Measurements from ENCODE around the gene NMS. TPM values are rescaled to one million over a fixed set of nuclear protein-coding genes. Genes with fewer than 3 reads are reported as not detected.

NMS gene
- total and polyA plus RNA-seq, 2 of the 13 experiments (the other 11 are each of a cell fraction or from before 2014, with no cell fraction given), result not detected

- FAIRE-seq (no peak), ATAC-seq (no peak), DNase-seq (ENCODE audit: low spot score) (no peak)
- Histone ChIP-seq H3K9ac (ENCODE audit: insufficient read depth, low read depth, low read length) (no peak overlapping the region), H3K4me1 (ENCODE audit: insufficient read depth, low read length) (no peaks in the 10 kb centered on the region), H3K79me2 (ENCODE audit: insufficient read depth, low read length) (no peaks in the 10 kb centered on the region), H3K36me3 (replicated peaks in 1 of 2; ENCODE audit: control insufficient read depth in 1 of 2, insufficient read depth in 2 of 2, low read length in 2 of 2) (no peaks in the 10 kb centered on the region), H3K4me3 (replicated peaks in 1 of 3; ENCODE audit: insufficient read depth in 1 of 3, low read depth in 2 of 3, low read length in 3 of 3) (no peak overlapping the region), H3K4me2 (ENCODE audit: low read depth, low read length) (no peak overlapping the region), H3K9me3 (ENCODE audit: low read length) (no peaks in the 10 kb centered on the region), H2AFZ (ENCODE audit: low read length) (no peak overlapping the region), H3K27ac (ENCODE audit: extremely low read length, insufficient read depth, low read length) (no peak overlapping the region), H4K20me1 (ENCODE audit: insufficient read depth, low read length) (no peaks in the 10 kb centered on the region), H3K27me3 (ENCODE audit: control insufficient read depth in 1 of 2, insufficient read depth in 2 of 2, low read length in 2 of 2) (peaks cover 2 to 30% of the 10 kb centered on the region in 2 experiments)
- intact Hi-C loops (cut with micrococcal nuclease; ENCODE audit: unreplicated experiment) (no loop called here), in situ Hi-C loops (cut with HindIII; ENCODE audit: extremely low pct_ligation_motif_present, low pct_unique_long_range_greater_than_20kb) (no loop called here)
- no TSS peak for BruUV-seq (replicated peaks)
- TF ChIP-seq MLX (CRISPR knock-in tag; IDR thresholded peaks at IDR 0.05), result no peak
- no peak for TF ChIP-seq ZNF501 (CRISPR knock-in tag; IDR thresholded peaks at IDR 0.05)
- TF ChIP-seq KLF12 (CRISPR knock-in tag; IDR thresholded peaks at IDR 0.05; ENCODE audit: borderline replicate concordance), result no peak
- no peak for TF ChIP-seq POGZ (CRISPR knock-in tag; IDR thresholded peaks at IDR 0.05)
- TF ChIP-seq KLF9 (CRISPR knock-in tag; IDR thresholded peaks at IDR 0.05; ENCODE audit: low read depth), result no peak
- TF ChIP-seq ZNF362 (CRISPR knock-in tag; IDR thresholded peaks at IDR 0.05; ENCODE audit: borderline replicate concordance), result no peak
- no peak for TF ChIP-seq EEA1 (CRISPR knock-in tag; IDR thresholded peaks at IDR 0.05; ENCODE audit: borderline replicate concordance)
- no peak for TF ChIP-seq ZNF644 (CRISPR knock-in tag; IDR thresholded peaks at IDR 0.05; ENCODE audit: low read depth)
- no peak for TF ChIP-seq ZNF33A (CRISPR knock-in tag; IDR thresholded peaks at IDR 0.05; ENCODE audit: borderline replicate concordance)
- TF ChIP-seq ZNF839 (CRISPR knock-in tag; IDR thresholded peaks at IDR 0.05; ENCODE audit: borderline replicate concordance), result no peak
- TF ChIP-seq NR0B2 (CRISPR knock-in tag; IDR thresholded peaks at IDR 0.05), result no peak
- TF ChIP-seq RBM39 (IDR thresholded peaks at IDR 0.05; ENCODE audit: low read depth, low read length, poor library complexity, severe bottlenecking), result no peak
- TF ChIP-seq RBFOX2 (IDR thresholded peaks at IDR 0.05; ENCODE audit: low read depth, low read length), result no peak
- TF ChIP-seq SNAPC2 (CRISPR knock-in tag; IDR thresholded peaks at IDR 0.05), result no peak
- TF ChIP-seq CENPBD1 (CRISPR knock-in tag; IDR thresholded peaks at IDR 0.05; ENCODE audit: borderline replicate concordance, low read depth), result no peak
- TF ChIP-seq ZNF142 (CRISPR knock-in tag; IDR thresholded peaks at IDR 0.05), result no peak
- ChIA-PET POLR2A (no interaction called here), CTCF (ENCODE audit: low intra/inter-chr PET ratio, low total read pairs) (no interaction called here)
- 4% methylated on average over 2 of the region's 2 CpGs for WGBS (ENCODE audit: low lambda C conversion rate)
Observed at GRCh38 chr2:100524331-100524730, 54.0 kb downstream of the NMS start.
